Inflammatory macrophage treated with lipopolysaccharide for 1 hour (primary cell): ENCODE measurements around the gene APLP1.
A peak's percentile ranks its signal among the peaks of the same experiment; 100 is the strongest.
"Not testable (repeated sequence)": the region's sequence is repeated elsewhere in the genome, so short reads cannot be mapped to it uniquely, and the experiment has no call there.

Source experiments
- DNase-seq, 2 donors: peaks; one replicate each; pipeline ENCODE4 v3.0.0-alpha.2; 2020 to 2022

Gene APLP1

DNA sequence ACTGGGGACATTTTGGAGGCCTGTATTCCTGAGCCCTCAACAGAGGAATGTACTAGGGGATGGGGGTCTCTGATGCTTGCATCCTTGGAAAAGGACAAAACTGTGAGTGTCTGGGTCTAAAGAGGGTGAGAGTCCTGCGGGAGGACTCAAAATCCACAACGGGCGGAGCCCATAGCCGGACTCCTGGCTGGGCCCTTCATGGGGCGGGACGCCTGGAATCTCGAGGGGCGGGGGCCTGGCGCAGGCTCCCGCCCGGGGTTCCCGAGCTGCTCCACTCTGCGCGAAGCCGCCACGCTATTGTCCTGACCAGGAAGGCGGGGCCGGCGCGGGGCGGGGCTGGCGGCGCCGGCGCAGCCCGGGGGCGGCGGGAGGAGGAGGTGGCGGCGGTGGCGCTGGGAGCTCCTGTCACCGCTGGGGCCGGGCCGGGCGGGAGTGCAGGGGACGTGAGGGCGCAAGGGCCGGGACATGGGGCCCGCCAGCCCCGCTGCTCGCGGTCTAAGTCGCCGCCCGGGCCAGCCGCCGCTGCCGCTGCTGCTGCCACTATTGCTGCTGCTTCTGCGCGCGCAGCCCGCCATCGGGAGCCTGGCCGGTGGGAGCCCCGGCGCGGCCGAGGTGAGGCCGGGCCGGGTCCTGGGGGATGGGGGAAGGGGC is at the start of gene APLP1:
TSS of gene APLP1 (plus strand) at position 403 of the 651 bp plus-strand sequence. CDS start at position 466, 63 bp downstream.
- DNase-seq, result peak; percentile 15 to 40

DNA sequence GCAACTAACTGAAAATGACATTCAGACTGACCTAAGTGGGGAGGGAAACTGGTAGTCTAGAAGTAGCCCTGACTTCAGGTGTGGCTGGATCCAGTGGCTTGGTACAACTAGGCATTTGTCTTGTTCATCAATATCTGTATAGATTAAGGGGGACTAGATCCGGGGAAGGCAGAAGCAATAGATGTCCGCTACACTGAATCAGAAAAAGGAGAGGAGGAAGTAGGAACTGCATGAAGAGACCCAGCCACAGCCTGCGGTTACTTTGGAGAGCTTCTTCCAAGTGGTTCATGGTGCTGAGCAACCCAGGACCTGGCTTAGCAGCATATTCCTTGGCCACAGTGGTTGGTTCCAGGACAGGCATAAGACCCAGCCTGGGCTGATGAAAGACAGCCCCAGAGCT is 45.8 kb upstream of the APLP1 start:
- DNase-seq, result no peak

DNA sequence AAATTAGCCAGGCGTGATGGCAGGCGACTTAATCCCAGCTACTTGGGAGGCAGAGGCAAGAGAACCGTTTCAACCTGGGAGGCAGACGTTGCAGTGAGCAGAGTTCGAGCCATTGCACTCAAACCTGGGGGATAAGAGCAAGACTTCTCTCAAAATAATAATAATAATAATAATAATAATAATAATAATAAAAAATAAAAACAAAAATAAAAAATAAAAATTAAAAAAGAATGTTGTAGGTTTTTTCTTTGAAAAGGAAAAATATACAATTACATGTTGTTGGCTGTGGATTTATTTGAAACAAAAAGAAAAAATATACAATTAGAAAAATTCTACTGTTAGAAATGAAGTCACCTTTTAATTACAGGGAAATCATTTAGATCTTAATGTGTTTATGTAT is 44.2 kb upstream of the APLP1 start:
- DNase-seq, result no peak

DNA sequence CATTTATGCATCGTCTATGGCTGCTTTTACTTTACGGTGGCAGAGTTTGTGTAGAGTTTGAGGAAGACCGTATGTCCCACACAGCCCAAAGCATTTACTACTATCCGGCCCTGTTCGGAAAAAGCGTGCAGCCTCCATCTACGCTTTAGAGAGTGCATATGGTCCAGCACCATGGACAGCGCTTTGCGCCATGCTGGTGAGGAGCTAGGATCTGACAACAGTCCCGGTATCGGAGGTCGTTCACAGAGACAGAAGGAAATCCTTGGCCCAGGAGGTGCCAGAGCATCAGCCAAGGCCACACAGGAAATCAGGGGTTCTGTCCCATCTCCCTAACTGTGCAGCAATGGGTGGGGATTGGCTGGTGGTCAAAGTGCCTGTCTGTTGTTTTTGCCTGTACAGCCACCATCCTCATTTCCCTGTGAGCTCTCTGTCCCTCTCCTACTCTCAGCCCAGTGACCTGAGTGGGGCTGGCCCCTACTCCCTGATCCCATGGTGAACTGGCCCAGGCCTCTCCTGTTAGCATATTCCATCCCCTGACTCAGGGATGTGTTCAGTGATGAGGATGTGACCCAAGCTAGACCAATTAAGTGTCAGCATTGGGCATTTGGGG is 39.6 kb upstream of the APLP1 start:
- DNase-seq, result peak; percentile 15 to 50

DNA sequence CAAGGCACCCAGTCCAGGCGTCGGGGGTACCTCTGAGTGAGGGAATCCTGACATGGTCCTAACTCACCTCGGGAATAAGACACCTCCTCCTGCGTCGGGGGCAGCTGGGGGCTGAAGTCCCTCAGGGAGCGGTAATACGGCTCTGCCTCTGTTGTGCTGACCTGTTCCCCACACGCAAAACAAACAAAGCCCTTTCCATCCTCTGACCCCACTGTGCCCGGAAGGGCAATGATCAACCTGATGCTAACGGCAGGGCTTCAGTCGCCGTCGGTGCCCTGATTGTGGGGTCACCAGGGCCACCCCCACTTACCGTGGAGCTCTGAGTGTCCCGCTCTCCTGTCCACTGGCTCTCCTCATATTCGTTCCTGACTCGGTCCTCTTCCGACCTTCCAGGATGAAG is 37.4 kb upstream of the APLP1 start:
- DNase-seq, result no peak

DNA sequence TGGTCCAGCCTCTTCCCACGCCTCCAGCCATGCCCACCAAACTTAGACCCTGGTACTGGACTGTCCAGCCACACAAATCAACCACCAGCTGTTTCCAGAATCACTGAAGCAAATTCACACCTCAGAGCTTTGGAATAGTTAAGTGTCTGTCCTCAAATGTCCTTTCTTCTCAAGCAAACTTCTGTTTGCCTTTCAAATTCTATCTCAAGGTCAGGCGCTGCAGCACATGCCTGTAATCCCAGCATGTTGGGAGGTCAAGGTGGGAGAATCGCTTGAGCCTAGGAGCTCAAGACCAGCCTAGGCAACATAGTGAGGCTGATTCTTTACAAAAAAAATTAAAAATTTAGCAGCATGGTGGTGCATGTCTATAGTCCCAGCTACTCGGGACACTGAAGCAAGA is 36.3 kb upstream of the APLP1 start:
- no peak for DNase-seq

DNA sequence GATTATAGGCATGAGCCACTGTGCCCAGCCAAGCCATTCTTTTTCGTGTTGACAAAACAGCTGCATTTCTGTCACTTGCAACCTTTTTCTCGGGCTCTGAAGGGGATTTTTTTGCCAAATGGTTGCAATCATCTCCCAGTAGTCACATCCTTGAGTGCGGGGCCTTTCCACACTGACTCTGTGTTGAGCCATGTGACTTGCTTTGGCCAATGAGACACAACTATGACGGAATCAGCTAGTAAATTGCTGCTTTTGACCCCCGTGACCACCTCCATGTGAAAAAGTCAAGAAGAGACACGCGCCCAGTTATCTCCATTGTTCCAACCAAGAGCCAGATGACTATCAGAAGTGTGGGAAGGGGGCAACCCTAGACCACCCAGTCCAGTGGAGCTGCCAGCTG is 34.4 kb upstream of the APLP1 start:
- DNase-seq, result peak in 1 of 2 donors; percentile 15

DNA sequence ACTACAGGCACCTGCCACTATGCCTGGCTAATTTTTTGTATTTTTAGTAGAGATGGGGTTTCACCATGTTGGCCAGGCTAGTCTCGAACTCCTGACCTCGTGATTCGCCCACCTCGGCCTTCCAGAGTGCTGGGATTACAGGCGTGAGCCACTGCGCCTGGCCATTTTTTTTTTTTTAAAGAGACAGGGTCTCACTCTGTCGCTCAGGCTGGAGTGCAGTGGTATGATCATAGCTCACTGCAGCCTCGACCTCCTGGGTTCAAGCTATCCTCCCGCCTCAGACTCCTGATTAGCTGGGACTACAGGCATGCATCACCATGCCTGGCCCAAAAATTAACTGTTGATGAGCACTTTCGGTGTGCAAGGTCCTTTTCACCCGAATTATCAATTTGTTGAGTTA is 32.3 kb upstream of the APLP1 start:
- not testable (repeated sequence) for DNase-seq

DNA sequence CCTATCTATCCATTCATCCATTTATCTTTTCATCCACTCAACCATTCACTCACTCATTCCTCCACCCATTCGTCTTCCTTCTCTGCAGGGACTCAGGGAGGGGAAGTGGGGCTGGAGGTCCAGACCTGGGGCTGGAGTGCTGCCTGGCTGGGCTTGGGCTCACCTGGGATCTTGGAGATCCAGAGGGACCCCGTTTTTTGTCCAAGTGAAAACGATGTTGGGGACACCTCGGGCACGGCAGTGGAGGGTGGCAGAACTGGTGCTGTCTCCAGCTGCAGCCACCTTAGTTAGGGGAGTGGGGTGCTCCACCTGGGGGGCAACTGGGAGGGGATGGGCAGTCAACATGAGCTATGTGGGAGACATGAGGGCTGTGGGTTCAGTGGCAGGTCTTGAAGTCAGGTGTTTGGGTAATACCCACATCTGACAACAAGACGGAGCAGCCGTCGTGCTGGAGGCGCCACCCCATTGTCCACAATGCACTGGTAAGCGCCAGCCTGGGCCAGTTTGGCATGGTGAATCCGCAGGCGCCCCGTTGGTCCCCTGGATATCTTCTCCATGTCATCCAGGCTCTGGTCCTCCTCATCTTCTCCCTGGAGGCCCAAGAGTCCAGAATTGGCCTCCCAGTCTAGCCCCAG is 26.3 kb upstream of the APLP1 start:
- DNase-seq, result no peak

DNA sequence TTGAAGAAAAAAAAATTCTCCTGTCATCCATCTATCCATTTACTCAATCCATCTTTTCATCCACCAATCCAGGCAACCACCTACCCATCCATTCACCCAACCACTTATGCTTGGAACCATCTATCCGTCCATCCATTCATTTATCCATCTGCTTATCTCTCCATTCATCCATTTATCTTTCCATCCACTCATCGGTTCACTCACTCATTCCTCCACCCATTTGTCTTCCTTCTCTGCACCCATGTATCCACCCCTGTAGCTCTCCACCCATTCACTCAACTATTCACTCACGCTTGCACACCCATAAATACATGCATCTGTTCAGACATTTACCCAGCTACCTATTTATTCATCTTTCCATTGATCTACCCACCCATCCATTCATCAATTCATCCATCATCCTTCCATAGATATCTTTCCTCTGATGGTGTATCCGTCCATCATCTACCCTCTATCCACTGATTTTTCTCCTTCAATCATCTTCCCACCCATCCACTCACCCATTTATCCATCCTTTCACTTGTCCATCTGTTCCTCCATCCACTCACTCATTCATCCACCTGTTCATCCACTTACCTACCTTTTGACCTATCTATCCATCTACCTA is 25.6 kb upstream of the APLP1 start:
- DNase-seq, result no peak

DNA sequence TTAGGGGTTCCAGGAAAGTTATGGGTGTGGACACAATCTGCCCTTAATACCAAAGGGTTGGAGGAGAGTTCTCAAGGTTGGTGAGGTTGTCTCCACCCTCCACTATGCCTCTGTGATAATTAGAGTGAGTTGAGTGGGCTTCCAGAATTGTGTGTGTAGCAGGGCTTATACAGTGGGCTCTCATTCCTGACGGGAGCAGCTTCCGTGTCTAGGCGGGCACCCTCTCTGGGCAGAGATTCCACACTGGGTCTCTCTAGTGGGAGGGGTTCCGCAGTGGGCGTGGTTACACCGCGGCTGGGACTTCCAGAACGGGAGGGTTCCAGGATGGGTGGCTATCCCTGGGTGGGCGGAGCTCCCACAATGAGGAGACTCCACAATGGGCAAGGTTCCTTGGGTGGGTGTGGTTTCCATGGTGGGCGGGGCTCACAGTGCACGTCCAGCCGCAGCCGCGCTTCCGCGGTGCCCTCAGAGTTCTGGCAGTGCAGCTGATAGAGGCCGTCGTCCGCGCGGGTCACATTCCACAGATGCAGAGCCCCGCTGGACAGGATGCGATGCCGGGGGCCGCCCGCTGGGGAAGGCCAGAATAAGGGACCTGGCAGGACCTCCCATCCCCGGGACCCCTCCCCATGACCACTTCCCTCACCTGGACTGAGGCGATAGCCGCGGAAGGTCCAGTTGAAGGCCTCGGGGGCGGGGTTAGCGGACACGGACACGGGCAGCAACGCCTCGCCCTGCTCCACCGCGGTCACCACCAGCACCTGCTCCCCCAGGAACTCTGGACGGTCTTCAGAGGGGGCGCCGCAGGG is 24.5 kb upstream of the APLP1 start:
- peak; percentile 55 to 57 for DNase-seq

DNA sequence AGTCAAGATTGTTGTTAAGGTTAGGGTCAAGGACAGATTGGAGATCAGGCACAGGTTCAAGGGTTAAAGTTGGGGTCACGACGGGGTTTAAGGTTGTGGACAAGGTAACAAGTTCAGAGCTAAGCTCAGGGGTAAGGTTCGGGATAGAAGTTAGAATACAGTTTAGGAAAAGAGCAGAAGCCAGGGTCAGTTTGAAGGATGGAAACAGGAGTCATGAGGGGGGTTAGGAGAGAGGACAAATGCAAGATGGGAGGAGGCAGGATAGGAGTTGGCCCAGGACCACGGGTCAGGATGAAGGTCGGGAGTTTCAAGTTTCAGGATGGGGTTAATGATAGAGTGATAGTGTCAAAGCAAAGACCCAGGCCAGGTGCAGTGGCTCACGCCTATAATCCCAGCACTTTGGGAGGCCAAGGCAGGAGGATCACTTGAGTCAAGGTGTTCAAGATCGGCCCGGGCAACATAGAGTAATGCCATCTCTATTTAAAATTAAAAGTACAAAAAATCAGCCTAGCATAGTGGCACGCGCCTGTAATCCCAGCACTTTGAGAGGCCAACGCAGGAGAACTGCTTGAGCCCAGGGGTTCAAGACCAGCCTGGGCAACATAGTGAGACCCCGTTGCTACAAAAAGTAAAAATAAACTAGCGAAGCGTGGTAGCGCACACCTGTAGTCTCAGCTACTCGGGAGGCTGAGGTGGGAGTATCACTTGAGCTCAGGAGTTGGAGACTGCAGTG is 23.7 kb upstream of the APLP1 start:
- DNase-seq, result no peak

DNA sequence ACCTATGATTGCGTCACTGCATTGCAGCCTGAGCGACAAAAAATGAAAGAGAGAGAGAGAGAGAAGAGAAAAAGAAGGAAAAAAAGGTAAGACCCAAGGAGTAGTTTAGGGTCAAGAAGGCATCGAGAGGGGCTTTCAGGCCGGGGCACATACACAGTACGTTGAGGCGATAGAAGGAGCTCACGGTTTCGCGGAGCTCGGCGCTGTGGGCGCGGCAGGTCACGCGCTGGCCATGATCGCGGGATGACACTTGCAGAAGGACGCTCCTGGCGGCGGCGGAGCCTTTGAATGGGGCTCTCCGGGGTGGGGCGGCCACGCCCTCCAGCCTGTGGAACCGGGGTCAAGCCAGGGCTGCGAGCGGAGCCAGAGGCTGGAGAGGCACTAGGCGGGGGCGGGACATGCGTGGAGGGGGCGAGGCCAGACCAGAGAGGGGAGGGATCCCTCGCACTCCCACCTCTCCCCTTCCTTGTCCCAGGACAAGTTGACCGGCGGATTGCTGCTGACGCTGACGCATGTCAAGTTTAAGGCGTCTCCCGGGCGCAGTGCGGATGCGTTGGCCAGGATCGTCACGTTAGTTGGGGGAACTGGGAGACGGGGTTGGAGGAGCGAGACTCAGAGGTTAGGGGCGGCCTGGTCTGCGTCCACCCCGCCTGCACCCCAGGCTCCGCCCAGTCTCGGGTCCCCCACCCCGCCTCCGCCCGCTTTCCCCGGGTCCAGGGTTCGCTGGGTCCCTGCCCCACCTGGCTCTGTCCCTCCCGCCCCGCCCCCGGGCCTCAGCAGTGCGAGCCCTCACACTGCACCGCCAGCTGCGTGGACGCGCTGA is 22.9 kb upstream of the APLP1 start:
- DNase-seq, result peak in 1 of 2 donors; percentile 24

DNA sequence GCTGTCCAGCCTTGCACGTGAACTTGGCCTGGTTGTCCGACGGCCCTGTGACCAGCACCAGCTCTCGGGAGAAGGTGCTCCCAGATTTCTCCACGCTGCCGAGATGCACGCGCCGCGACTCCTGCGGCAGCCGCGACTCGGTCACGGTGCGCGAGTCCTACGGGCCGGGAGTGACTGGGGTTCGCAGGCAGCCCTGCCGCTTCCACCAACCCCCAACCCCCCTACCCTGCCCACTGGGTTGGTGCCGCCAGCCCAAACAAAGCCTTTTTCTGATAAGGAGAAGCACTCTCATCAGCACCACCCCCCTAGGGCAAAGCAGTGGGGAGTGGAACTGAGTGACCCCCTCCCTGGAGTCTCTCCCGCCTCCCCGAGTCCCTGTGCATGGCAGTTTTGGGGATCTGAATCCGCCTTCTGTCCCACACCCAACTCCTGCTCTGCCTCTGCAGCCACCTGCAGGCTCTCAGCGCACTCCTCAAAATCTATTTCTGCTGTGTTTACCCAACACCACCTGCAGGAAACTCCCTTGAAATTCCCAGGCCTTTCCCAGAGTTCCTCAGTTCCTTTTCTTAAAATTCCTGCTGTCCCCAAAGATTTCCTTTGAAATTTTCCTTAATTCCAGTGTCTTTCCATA is 22.2 kb upstream of the APLP1 start:
- no peak for DNase-seq

DNA sequence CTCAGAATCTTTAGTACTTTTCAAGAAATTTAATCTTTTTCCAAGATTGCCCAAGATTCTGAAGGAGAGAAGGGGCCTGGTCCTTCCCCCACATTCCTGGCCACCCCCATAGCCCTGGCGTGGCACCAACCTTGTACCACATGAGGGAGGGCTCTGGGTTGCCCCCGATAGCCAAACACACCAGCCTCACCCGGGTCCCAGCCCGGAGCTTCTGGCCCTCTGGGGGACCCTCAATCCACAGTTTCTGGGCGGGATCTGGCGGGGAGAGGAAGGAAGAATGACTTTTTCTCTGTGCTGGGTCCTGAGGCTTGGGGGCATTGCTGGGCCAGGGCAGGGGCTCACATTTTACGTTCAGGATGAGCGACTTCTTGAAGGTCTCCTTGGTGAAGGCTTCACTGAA is 20.5 kb upstream of the APLP1 start:
- no peak for DNase-seq

DNA sequence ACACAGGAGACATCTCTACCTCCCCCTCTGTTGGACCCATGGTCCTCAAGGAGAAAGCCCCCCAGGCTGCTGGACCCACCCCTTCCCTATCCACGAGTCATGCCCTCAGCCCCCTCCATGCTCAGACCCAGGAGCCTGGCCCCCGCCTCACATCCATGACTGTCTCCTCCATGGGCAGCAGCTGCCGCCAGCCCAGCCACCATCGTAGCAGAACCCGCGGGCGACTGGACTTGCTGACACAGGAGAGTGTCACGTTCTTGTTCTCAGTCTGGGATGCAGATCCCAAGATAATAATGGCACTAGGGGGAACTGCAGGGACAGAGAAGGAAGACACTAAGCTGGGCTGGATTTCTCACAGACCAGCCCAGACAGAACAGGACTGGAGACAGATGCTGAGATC is 19.9 kb upstream of the APLP1 start:
- DNase-seq, result no peak

DNA sequence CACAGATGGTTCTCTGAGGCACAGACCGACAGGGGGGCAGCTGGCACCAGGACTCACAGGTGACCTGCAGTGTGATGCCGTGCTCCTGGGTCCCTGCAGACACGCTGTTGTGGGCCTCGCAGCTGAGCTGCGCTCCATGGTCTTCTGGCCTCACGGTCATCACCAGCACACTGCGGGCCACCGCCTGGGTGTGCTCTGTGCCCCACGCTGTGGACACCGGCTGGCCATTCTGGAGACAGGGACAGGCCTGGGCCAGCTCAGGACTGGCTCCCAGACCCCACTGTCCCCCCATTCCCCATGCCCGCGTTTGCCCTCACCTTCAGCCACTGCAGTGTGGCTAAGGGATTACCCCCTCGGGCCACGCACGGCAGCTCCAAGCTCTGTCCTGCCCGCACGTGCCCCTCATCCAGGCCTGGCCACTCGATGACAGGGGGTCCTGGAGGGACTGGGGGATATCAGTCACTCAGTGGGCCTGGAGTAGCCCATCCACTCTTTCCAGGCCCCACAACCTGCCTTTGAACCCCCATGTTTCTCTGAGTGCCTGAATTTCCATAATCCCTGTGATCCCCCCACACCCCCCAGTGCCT is 19.4 kb upstream of the APLP1 start:
- DNase-seq, result no peak

DNA sequence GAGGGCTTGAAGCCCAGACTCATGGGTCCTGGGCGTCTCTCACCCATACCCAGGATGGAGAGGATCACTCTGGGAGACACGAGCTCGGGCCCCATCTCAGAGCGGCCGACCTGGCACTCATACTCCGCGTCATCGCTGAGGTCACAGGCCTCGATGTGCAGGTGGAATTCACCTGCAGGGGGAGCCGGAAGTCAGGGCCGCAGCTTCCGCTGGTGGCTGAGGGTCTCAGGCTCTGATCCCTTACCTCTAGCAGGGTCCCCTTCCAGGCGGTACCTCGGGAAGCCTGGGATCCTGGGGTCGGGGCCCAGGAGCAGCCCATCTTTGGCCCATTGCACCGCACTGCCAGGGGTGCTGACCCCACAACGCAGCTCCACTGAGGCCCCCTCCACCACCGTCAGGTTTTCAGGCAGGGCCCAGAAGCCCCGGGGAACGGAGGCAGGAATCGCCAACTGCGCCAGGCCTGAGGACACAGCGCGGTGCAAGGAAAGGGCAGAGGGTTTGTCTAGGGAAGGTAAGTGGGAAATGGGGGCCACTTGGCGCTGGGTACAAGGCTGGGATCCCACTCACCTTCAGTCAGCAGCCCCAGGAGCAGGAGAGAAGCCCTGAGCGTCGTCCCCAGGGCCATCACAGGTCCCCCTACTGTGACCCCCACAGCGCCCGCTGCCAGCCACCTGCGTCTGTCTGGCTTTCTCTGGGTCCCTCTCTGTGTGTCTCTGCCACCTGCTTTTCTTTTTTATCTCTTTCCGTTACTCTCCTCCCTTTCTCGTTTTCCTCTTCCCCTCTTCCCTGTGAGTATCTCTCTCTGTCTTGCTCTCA is 17.0 kb upstream of the APLP1 start:
- DNase-seq, result no peak

DNA sequence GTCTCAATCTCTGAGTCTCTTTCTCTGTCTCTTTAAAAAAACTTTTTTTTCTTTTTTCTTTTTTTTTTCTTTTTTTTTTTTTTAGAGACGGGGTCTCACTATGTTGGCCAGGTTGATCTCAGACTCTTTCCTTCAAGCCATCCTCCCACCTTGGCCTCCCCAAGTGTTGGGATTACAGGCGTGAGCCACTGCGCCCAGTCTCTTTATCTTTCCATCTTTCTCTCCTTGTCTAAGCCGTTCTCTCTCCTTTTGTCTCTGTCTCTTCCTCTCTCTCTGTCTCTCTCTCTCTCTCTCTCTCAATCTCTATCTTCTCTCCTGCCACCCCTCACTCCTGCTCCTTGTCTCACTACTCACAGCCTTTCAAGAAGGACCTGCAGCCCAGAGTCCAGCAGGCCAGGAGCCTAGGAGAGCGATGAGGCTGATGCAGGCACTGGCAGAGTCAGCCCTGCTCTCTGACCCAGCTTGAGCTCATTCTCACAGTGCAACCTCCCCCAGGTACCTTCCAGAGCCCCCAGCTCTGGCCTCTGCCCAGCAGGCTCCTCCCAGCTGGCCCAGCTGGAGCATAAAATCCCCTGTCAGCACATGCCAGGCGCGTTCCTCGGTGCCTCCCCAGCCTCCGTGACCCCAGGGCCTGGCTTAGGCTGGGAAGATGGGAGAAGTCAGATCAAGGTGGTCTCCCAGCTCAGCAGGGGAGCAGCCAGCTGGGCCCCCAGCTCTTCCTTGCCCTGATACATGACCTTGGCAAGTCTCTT is 16.2 kb upstream of the APLP1 start, which contains the start of gene NPHS1:
TSS of gene NPHS1 (minus strand) at position 476 of the 752 bp plus-strand sequence. CDS start 667 bp downstream, outside the sequence.
- DNase-seq, result no peak
